ENCODE data around the gene CIB4. TPM values are rescaled to one million over a fixed set of nuclear protein-coding genes. Genes with fewer than 3 reads are reported as not detected.

The CIB4 gene
- total and polyA plus RNA-seq, 2 experiments from 2014 or later = not detected

DNA sequence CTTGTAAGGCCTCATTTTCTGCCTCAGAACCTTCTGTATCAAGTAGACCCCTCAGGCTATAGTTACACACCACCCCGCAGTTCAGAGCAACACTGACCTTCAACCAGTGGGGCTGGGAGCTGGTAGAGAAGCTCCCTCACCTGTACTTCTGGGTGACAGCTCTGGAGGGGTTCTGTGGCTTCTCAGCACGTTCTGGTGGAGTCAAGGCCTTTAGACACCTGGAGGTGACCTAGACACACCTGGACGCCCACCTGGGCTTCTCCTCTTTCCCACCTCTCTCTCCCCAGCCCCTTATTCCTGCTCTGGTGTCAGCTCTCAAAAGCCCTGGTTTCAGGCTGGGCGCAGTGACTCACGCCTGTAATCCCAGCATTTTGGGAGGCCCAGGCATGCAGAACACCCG, 7.3 kb upstream of the CIB4 start:
- DNase-seq = no peak
- Histone ChIP-seq H3K36me3 (ENCODE audit: low read depth) (no peaks in the 10 kb centered on the region), H4K20me1 (ENCODE audit: insufficient read depth) (no peaks in the 10 kb centered on the region), H3F3A (ENCODE audit: insufficient read depth) (0 out of 2 replicates have a peak, but pooled peaks cover 10% of the 10 kb centered on the region), H3K9ac (no peak overlapping the region), H3K9me3 (ENCODE audit: low read depth) (no peaks in the 10 kb centered on the region), H3K9me2 (ENCODE audit: insufficient read depth) (no peaks in the 10 kb centered on the region), H3K4me2 (ENCODE audit: unreplicated experiment) (no peak overlapping the region), H3K79me2 (ENCODE audit: insufficient read depth) (no peaks in the 10 kb centered on the region), H2AFZ (no peak overlapping the region), H3K4me1 (ENCODE audit: insufficient read depth) (no peaks in the 10 kb centered on the region), H3K27ac (no peak overlapping the region), H3K4me3 (no peak overlapping the region), H3K27me3 (replicated peaks; ENCODE audit: insufficient read depth) (peaks cover 46% of the 10 kb centered on the region)
- TF ChIP-seq EZH2phosphoT487 (IDR thresholded peaks at IDR 0.05; ENCODE audit: insufficient read depth, low read depth) (no peak), EZH2 (IDR thresholded peaks at IDR 0.05; ENCODE audit: insufficient read depth, poor library complexity, severe bottlenecking) (no peak)
- in situ Hi-C loops (cut with MboI) = no loop called here
- 54 to 65% methylated on average over 6 of the region's 6 CpGs for WGBS, 2 experiments (ENCODE audit: low coverage in 1 of 2, low lambda C conversion rate in 2 of 2, missing lambda C conversion rate in 2 of 2)

DNA sequence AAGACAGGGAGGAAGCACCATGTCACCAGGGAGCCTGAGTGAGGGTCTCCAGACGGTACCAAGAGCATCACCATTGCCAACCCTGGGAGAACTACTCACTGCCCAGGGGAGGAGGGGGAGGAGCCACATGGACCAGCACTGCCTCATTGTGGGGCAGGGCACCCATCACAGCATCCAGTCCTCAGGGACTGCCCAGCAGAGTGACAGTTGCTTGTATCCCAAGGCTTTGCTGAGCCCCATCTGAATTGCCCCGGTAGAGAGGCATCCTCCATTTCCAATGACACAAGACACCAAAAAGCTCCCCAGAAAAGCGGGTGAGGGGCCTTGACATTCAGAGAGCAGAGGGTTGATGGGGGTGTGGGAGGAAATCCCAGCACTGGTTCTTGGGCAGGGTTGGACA, 6.8 kb upstream of the CIB4 start:
- in situ Hi-C loops (cut with MboI) = no loop called here
- TF ChIP-seq EZH2 (IDR thresholded peaks at IDR 0.05; ENCODE audit: insufficient read depth, poor library complexity, severe bottlenecking) (no peak), EZH2phosphoT487 (IDR thresholded peaks at IDR 0.05; ENCODE audit: insufficient read depth, low read depth) (no peak)
- 63 to 75% methylated on average over 3 of the region's 3 CpGs for WGBS, 2 experiments (ENCODE audit: low coverage in 1 of 2, low lambda C conversion rate in 2 of 2, missing lambda C conversion rate in 2 of 2)
- DNase-seq = no peak
- 0 out of 2 replicates have a peak, but pooled peaks cover 10% of the 10 kb centered on the region for H3F3A ChIP-seq (ENCODE audit: insufficient read depth)
- H3K9me3 ChIP-seq (ENCODE audit: low read depth) = no peaks in the 10 kb centered on the region
- no peaks in the 10 kb centered on the region for H3K4me1 ChIP-seq (ENCODE audit: insufficient read depth)
- H3K4me2 ChIP-seq (ENCODE audit: unreplicated experiment) = no peak overlapping the region
- H2AFZ ChIP-seq = no peak overlapping the region
- no peaks in the 10 kb centered on the region for H3K36me3 ChIP-seq (ENCODE audit: low read depth)
- H3K27ac ChIP-seq = no peak overlapping the region
- no peaks in the 10 kb centered on the region for H4K20me1 ChIP-seq (ENCODE audit: insufficient read depth)
- no peaks in the 10 kb centered on the region for H3K9me2 ChIP-seq (ENCODE audit: insufficient read depth)
- H3K79me2 ChIP-seq (ENCODE audit: insufficient read depth) = no peaks in the 10 kb centered on the region
- no peak overlapping the region for H3K4me3 ChIP-seq
- H3K9ac ChIP-seq = no peak overlapping the region
- peaks cover 49% of the 10 kb centered on the region for H3K27me3 ChIP-seq (replicated peaks; ENCODE audit: insufficient read depth)

DNA sequence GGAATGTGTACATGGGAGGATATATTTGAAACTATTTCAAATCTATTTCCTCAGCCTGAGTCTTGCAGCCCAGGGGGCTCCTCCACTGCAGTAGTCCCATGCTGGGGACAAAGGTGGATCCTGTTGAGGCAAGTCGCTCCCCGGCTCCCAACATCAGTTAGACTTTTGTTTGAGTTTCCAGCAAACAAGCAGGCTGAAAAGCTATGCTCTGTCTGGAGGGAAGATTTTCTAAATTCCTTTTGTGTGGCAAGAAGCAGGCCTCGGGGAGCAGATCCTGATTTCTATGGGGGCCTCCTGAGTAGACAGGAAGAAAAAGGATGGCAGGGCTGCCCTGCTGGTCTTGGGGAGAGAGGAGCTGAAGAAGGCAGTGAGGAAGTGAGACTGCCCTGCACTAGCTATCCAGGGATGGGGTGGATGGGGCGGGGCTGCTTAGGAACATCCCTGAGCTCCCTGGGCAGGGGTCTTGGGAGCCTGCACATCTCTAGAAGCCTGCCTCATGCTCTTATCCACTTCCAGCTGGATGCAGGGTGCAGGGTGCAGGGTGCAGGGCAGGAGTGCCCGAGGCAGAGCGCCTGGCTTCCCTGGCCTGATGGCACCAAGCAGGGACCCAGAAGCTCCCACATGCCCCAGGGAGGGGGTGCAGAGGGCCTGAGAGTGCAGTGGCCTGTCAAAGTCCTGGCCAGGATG, 6.0 kb upstream of the CIB4 start:
- Histone ChIP-seq H3K4me3 (no peak overlapping the region), H3K36me3 (ENCODE audit: low read depth) (no peaks in the 10 kb centered on the region), H3K4me2 (ENCODE audit: unreplicated experiment) (no peak overlapping the region), H3K9me2 (ENCODE audit: insufficient read depth) (no peaks in the 10 kb centered on the region), H2AFZ (no peak overlapping the region), H4K20me1 (ENCODE audit: insufficient read depth) (no peaks in the 10 kb centered on the region), H3K4me1 (ENCODE audit: insufficient read depth) (no peaks in the 10 kb centered on the region), H3K9me3 (ENCODE audit: low read depth) (no peaks in the 10 kb centered on the region), H3K27me3 (replicated peaks; ENCODE audit: insufficient read depth) (peaks cover 49% of the 10 kb centered on the region), H3K27ac (no peak overlapping the region), H3F3A (ENCODE audit: insufficient read depth) (0 out of 2 replicates have a peak, but pooled peaks cover 9% of the 10 kb centered on the region), H3K9ac (no peak overlapping the region), H3K79me2 (ENCODE audit: insufficient read depth) (no peaks in the 10 kb centered on the region)
- in situ Hi-C loops (cut with MboI) = no loop called here
- WGBS, 2 experiments (ENCODE audit: low coverage in 1 of 2, low lambda C conversion rate in 2 of 2, missing lambda C conversion rate in 2 of 2) = 60 to 67% methylated on average over 5 to 6 of the region's 6 CpGs
- no peak for DNase-seq
- TF ChIP-seq EZH2 (IDR thresholded peaks at IDR 0.05; ENCODE audit: insufficient read depth, poor library complexity, severe bottlenecking) = no peak
- no peak for TF ChIP-seq EZH2phosphoT487 (IDR thresholded peaks at IDR 0.05; ENCODE audit: insufficient read depth, low read depth)

DNA sequence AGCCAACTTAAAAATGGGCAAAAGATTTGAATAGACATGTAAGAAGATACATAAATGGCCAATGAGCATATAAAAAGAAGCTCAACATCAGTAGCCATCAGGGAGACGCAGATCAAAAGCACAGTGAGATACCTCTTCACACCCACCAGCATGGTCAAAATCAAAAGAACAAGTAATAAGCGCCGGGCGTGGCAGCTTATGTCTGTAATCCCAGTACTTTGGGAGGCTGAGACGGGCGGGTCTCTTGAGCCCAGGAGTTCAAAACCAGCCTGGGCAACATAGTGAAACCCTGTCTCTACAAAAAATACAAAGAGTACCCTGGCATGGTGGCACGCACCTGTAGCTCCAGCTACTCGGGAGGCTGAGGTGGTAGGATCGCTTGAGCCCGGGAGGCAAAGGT, 4.6 kb upstream of the CIB4 start:
- Histone ChIP-seq H3K4me1 (ENCODE audit: insufficient read depth) (no peaks in the 10 kb centered on the region), H3K9me2 (ENCODE audit: insufficient read depth) (no peaks in the 10 kb centered on the region), H3K27me3 (replicated peaks; ENCODE audit: insufficient read depth) (peaks cover 40% of the 10 kb centered on the region), H2AFZ (no peak overlapping the region), H3K9me3 (ENCODE audit: low read depth) (no peaks in the 10 kb centered on the region), H3K4me3 (no peak overlapping the region), H3K27ac (no peak overlapping the region), H4K20me1 (ENCODE audit: insufficient read depth) (no peaks in the 10 kb centered on the region), H3K36me3 (ENCODE audit: low read depth) (no peaks in the 10 kb centered on the region), H3F3A (ENCODE audit: insufficient read depth) (no peaks in the 10 kb centered on the region), H3K4me2 (ENCODE audit: unreplicated experiment) (no peak overlapping the region), H3K79me2 (ENCODE audit: insufficient read depth) (no peaks in the 10 kb centered on the region), H3K9ac (no peak overlapping the region)
- DNase-seq = no peak
- in situ Hi-C loops (cut with MboI) = no loop called here
- WGBS, 2 experiments (ENCODE audit: low coverage in 1 of 2, low lambda C conversion rate in 2 of 2, missing lambda C conversion rate in 2 of 2) = 59 to 73% methylated on average over 10 of the region's 10 CpGs
- no peak for TF ChIP-seq EZH2phosphoT487 (IDR thresholded peaks at IDR 0.05; ENCODE audit: insufficient read depth, low read depth)
- TF ChIP-seq EZH2 (IDR thresholded peaks at IDR 0.05; ENCODE audit: insufficient read depth, poor library complexity, severe bottlenecking) = no peak

All from GM23248 (cell line).